HG02981 (cell line): ENCODE measurements around the gene ISLR2.

Source experiments
- ATAC-seq: cut with Tn5 transposase; IDR thresholded peaks from one replicate; pipeline ENCODE4 v1.9.1; 2021; ENCODE audit warnings: mild to moderate bottlenecking, moderate library complexity; ENCODE audit not compliant: unreplicated experiment

The ISLR2 gene

GRCh38 chr15:74127954-74128784 is 2.2 kb upstream of the ISLR2 start:
- ATAC-seq: no peak

- ATAC-seq: no peak
These were observed 1.4 kb upstream of the ISLR2 start for GRCh38 chr15:74128785-74129585.

GRCh38 chr15:74129586-74130154 is 716 bp upstream of the ISLR2 start:
- no peak for ATAC-seq

GRCh38 chr15:74130849-74131627 is 652 bp downstream of the ISLR2 start:
- no peak for ATAC-seq

- no peak for ATAC-seq
These were observed 1.4 kb downstream of the ISLR2 start for GRCh38 chr15:74131628-74132413.

GRCh38 chr15:74132681-74133651 is 2.6 kb downstream of the ISLR2 start:
- ATAC-seq: no peak

- ATAC-seq: no peak
These were observed 3.5 kb downstream of the ISLR2 start for GRCh38 chr15:74133694-74134386.

- ATAC-seq: no peak
These were observed 4.1 kb downstream of the ISLR2 start for GRCh38 chr15:74134387-74135027.

- ATAC-seq: no peak
These were observed 4.7 kb downstream of the ISLR2 start for GRCh38 chr15:74135041-74135565.

- ATAC-seq: no peak
These were observed 6.1 kb downstream of the ISLR2 start for GRCh38 chr15:74136540-74136813.

GRCh38 chr15:74136814-74137536 is 6.6 kb downstream of the ISLR2 start:
- no peak for ATAC-seq

- ATAC-seq: no peak
These were observed 7.1 kb downstream of the ISLR2 start for GRCh38 chr15:74137537-74137894.

- ATAC-seq: no peak
These were observed 8.3 kb downstream of the ISLR2 start for GRCh38 chr15:74138642-74139041.

GRCh38 chr15:74141591-74141990 is 11.2 kb downstream of the ISLR2 start:
- ATAC-seq: no peak

GRCh38 chr15:74144153-74144775 is 13.9 kb downstream of the ISLR2 start:
- ATAC-seq: no peak

- ATAC-seq: no peak
These were observed 16.0 kb downstream of the ISLR2 start for GRCh38 chr15:74146277-74146800.

GRCh38 chr15:74147051-74147450 is 16.7 kb downstream of the ISLR2 start:
- no peak for ATAC-seq
